Measurements from ENCODE around the gene PLD6. TPM values are rescaled to one million over a fixed set of nuclear protein-coding genes. Genes with fewer than 3 reads are reported as not detected.
"Not testable (repeated sequence)": the region's sequence is repeated elsewhere in the genome, so short reads cannot be mapped to it uniquely, and the experiment has no call there.

The PLD6 gene, protein sequence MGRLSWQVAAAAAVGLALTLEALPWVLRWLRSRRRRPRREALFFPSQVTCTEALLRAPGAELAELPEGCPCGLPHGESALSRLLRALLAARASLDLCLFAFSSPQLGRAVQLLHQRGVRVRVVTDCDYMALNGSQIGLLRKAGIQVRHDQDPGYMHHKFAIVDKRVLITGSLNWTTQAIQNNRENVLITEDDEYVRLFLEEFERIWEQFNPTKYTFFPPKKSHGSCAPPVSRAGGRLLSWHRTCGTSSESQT
- 4.8 and 9.7 TPM in 2 replicates for total RNA-seq

DNA sequence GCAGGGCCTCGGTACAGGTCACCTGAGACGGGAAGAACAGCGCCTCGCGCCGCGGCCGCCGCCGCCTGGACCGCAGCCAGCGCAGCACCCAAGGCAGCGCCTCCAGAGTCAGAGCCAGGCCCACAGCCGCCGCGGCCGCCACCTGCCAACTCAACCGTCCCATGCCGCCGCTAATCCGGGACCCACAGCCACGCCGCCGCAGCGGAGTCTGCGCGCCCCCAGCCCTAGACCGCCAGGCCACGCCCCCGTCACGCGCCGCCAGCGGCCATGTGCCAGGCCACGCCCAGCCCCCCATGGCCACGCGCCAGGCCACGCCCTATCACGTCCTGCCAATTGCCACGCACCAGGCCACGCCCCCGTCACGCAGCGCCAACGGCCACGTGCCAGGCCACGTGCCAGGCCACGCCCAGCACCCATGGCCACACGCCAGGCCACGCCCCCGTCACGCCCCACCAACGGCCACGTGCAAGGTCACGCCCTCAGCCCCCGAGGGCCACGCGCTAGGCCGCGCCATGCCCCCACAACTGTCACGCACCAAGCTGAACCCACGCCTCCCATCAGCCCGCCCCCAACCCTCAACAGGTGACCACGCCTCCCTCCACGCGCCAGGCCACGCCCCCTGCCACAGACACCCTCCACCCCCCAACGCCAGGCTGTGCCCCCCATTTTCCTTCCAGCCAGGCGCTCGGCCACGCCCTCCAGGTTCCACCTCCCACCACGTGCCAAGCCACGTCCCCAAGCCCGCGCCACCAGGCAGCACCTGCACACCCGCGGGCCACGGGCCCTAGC, at the start of gene PLD6:
Gene PLD6 (minus strand): TSS at position 210 of the 789 bp plus-strand sequence. CDS start 47 bp downstream, at position 163.
- TF ChIP-seq, protein P1, sequence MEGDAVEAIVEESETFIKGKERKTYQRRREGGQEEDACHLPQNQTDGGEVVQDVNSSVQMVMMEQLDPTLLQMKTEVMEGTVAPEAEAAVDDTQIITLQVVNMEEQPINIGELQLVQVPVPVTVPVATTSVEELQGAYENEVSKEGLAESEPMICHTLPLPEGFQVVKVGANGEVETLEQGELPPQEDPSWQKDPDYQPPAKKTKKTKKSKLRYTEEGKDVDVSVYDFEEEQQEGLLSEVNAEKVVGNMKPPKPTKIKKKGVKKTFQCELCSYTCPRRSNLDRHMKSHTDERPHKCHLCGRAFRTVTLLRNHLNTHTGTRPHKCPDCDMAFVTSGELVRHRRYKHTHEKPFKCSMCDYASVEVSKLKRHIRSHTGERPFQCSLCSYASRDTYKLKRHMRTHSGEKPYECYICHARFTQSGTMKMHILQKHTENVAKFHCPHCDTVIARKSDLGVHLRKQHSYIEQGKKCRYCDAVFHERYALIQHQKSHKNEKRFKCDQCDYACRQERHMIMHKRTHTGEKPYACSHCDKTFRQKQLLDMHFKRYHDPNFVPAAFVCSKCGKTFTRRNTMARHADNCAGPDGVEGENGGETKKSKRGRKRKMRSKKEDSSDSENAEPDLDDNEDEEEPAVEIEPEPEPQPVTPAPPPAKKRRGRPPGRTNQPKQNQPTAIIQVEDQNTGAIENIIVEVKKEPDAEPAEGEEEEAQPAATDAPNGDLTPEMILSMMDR (IDR thresholded peaks at IDR 0.05; ENCODE audit: insufficient read depth, low read length, poor library complexity, severe bottlenecking): no peak
- Histone ChIP-seq H3K36me3 (ENCODE audit: control insufficient read depth, insufficient read depth, low read length) (no peaks in the 10 kb centered on the region), H3K4me3 (ENCODE audit: low read depth, low read length) (peak within 1 kb of the TSS; percentile 48), H3K27me3 (ENCODE audit: control insufficient read depth, insufficient read depth, low read length) (no peaks in the 10 kb centered on the region)
- peak; percentile 5 for DNase-seq (ENCODE audit: low read depth)

DNA sequence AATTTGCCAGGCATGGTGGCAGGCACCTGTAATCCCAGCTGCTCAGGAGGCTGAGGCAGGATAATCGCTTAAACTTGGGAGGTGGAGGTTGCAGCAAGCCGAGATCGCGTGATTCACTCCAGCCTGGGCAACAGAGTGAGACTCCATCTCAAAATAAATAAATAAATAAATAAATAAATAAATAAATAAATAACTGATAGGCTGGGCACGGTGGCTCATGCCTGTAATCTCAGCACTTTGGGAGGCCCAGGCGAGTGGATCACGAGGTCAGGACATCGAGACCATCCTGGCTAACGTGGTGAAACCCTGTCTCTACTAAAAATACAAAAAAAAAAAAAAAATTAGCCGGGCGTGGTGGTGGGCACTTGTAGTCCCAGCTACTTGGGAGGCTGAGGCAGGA, 49.6 kb upstream of the PLD6 start:
- H3K36me3 ChIP-seq (ENCODE audit: control insufficient read depth, insufficient read depth, low read length); H3K4me3 ChIP-seq (ENCODE audit: low read depth, low read length); H3K27me3 ChIP-seq (ENCODE audit: control insufficient read depth, insufficient read depth, low read length); DNase-seq (ENCODE audit: low read depth): not testable (repeated sequence)

DNA sequence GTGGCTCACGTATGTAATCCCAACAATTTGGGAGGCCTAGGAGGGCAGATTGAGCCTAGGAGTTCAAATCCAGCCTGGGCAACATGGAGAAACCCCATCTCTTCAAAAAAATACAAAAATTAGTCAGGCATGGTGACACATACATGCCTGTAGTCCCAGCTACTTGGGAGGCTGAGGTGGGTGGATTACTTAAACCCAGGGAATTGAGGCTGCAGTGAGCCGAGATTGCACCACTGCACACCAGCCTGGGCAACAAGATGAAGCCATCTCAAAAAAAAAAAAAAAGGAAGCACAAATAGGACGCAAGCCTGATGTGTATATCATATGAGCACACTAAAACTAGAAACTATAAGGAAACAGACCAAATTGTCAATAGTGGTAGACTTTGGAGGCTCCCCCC, 47.9 kb upstream of the PLD6 start:
- no peak for DNase-seq (ENCODE audit: low read depth)
- no peaks in the 10 kb centered on the region for H3K27me3 ChIP-seq (ENCODE audit: control insufficient read depth, insufficient read depth, low read length)
- TF ChIP-seq, protein P1 (IDR thresholded peaks at IDR 0.05; ENCODE audit: insufficient read depth, low read length, poor library complexity, severe bottlenecking): no peak
- no peak overlapping the region for H3K4me3 ChIP-seq (ENCODE audit: low read depth, low read length)
- H3K36me3 ChIP-seq (ENCODE audit: control insufficient read depth, insufficient read depth, low read length): peaks cover 1% of the 10 kb centered on the region

DNA sequence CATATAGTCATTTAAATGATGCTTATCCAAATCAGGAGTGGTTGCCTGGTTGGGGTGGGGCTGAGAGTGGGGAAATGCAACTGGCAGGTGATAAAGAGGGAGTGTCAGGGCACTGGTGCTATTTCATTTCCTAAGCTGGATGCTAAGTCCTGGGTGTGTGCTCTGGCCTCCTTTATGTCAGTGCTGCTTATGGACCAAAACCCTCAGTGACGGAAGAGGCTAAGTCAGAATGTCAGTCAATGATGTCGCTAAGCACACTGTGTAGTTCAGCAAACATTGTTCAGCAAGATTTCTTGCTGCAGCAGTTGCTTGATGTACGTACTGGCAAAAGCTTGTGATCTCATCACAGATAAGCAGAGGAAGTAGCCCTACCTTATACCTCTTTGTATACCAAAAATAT, 47.3 kb upstream of the PLD6 start:
- Histone ChIP-seq H3K36me3 (ENCODE audit: control insufficient read depth, insufficient read depth, low read length) (no peaks in the 10 kb centered on the region), H3K4me3 (ENCODE audit: low read depth, low read length) (no peak overlapping the region), H3K27me3 (ENCODE audit: control insufficient read depth, insufficient read depth, low read length) (no peaks in the 10 kb centered on the region)
- DNase-seq (ENCODE audit: low read depth): no peak
- TF ChIP-seq, protein P1 (IDR thresholded peaks at IDR 0.05; ENCODE audit: insufficient read depth, low read length, poor library complexity, severe bottlenecking): no peak

DNA sequence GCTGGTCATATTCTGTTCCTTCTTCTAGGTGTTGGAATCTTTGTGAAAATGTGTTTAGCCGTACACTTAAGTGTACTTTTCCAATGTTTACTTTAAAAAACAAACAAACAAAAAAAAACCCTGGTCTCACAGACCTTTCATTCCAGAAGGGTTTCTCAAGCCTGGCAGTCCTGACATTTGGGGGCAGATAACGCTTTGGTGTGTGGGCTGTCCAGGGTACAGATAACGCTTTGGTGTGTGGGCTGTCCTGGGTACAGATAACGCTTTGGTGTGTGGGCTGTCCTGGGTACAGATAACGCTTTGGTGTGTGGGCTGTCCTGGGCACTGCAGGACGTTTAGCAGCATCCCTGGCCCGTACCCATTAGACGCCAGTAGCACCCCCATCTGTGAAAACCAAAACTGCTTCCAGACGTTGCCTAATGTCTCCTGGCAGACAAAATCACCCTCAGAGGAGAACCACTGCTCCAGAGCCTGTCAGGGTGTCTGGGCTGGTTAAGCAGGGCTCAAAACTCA, 46.1 kb upstream of the PLD6 start:
- Histone ChIP-seq H3K4me3 (ENCODE audit: low read depth, low read length) (no peak overlapping the region), H3K36me3 (ENCODE audit: control insufficient read depth, insufficient read depth, low read length) (no peaks in the 10 kb centered on the region), H3K27me3 (ENCODE audit: control insufficient read depth, insufficient read depth, low read length) (no peaks in the 10 kb centered on the region)
- TF ChIP-seq, protein P1 (IDR thresholded peaks at IDR 0.05; ENCODE audit: insufficient read depth, low read length, poor library complexity, severe bottlenecking): no peak
- no peak for DNase-seq (ENCODE audit: low read depth)

DNA sequence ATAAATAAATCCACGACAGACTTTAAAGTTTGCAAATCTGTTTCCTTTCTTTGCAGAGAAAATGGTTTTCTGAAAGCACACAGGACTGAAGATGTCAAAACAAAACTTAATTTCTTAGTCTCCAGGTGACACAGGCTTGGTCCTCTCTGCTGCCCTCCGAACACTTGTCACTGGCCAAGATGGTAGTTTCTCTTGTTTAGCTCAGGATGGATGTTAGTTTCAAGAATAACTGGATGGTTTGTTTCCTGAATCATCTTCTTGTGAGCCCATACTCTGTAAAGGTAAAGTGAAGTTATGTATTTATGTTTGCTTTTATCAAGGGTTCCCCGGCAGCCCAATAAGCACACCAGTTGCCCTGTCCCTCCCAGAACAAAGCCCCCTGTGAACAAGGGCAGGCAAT, 40.7 kb upstream of the PLD6 start:
- Histone ChIP-seq H3K36me3 (ENCODE audit: control insufficient read depth, insufficient read depth, low read length) (no peaks in the 10 kb centered on the region), H3K27me3 (ENCODE audit: control insufficient read depth, insufficient read depth, low read length) (no peaks in the 10 kb centered on the region), H3K4me3 (ENCODE audit: low read depth, low read length) (no peak overlapping the region)
- no peak for DNase-seq (ENCODE audit: low read depth)
- TF ChIP-seq, protein P1 (IDR thresholded peaks at IDR 0.05; ENCODE audit: insufficient read depth, low read length, poor library complexity, severe bottlenecking): no peak

All from kidney epithelial cell (primary cell).